ENCODE data around the gene JAG1. TPM values are rescaled to one million over a fixed set of nuclear protein-coding genes. Genes with fewer than 3 reads are reported as not detected.

JAG1 gene
- polyA plus RNA-seq, 2 of the 4 experiments (the other 2 are of a cell fraction), result 80.9 to 90.0 TPM

DNA sequence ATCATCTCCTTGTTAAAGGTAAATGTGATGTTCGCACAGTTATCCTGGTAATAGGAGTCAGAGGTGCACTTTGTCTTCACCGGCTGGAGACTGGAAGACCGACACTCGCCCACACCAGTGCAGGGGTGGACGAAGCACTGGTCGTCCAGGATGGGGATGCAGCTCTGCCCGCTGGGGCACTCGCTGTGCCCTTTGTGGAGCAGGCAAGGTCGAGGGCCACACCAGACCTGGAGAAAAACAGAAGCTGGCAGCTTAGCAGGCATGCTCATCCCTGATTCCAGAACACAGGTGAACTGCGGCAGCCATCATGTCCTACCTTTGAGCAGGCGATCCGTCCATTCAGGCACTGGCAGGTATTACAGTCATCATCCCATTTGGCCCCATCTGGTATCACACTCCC lies 32.3 kb downstream of the JAG1 start (continued):
- no peak for TF ChIP-seq RAD21 (conservative IDR thresholded peaks at IDR 0.05 in 1 of 2, IDR thresholded peaks at IDR 0.05 in 1 of 2)
- TF ChIP-seq, protein P1, sequence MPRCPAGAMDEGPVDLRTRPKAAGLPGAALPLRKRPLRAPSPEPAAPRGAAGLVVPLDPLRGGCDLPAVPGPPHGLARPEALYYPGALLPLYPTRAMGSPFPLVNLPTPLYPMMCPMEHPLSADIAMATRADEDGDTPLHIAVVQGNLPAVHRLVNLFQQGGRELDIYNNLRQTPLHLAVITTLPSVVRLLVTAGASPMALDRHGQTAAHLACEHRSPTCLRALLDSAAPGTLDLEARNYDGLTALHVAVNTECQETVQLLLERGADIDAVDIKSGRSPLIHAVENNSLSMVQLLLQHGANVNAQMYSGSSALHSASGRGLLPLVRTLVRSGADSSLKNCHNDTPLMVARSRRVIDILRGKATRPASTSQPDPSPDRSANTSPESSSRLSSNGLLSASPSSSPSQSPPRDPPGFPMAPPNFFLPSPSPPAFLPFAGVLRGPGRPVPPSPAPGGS (IDR thresholded peaks at IDR 0.05), result no peak
- TF ChIP-seq, protein P2, sequence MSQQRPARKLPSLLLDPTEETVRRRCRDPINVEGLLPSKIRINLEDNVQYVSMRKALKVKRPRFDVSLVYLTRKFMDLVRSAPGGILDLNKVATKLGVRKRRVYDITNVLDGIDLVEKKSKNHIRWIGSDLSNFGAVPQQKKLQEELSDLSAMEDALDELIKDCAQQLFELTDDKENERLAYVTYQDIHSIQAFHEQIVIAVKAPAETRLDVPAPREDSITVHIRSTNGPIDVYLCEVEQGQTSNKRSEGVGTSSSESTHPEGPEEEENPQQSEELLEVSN (IDR thresholded peaks at IDR 0.05; ENCODE audit: borderline replicate concordance, low read depth), result no peak
- no peak for TF ChIP-seq MYC (IDR thresholded peaks at IDR 0.05; ENCODE audit: borderline replicate concordance, low read length)

DNA sequence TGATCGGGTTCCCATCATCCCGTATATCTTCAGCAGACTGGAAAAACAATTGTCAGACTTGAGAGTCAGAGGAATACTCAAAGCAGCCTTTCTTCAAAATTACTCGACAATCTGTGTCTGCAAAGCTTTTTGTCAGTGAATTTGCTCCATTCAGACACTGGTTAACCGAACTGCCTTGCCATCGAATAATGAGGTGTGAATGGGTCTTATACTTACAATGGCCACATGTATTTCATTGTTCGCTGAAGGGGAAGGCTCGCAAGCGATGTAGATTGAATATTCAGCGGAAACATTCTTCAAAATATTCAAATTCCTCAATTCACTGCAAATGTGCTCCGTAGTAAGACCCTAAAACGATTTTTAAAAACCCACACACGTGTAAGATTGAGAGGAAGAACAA lies 32.9 kb downstream of the JAG1 start:
- no peak overlapping the region for H3K4me3 ChIP-seq
- DNase-seq (ENCODE audit: low read depth in 1 of 2, low spot score in 1 of 2) (no peak), ATAC-seq (no peak), FAIRE-seq (no peak)
- no peak overlapping the region for H3K27ac ChIP-seq
- 91% methylated on average over 12 of the region's 12 CpGs for WGBS (ENCODE audit: missing lambda C conversion rate)
- peaks cover 47% of the 10 kb centered on the region for H3K4me1 ChIP-seq
- H3K4me2 ChIP-seq, result no peak overlapping the region
- ChIA-PET CTCF (interaction anchor here (1.0 to 3.7 kb wide), 8 partner anchors 9 to 1233 kb away, joined by 3 to 19 read pairs (median 8); no protein-coding TSS in a partner anchor), POLR2A (interaction anchor here (0.6 to 0.9 kb wide), 2 partner anchors 18 to 34 kb away, joined by 3 to 8 read pairs; no protein-coding TSS in a partner anchor)
- TF ChIP-seq, protein P1 (IDR thresholded peaks at IDR 0.05), result no peak
- TF ChIP-seq HOXB13 (CRISPR knock-in tag; IDR thresholded peaks at IDR 0.05; ENCODE audit: low read depth) (no peak), FOSB (CRISPR knock-in tag; IDR thresholded peaks at IDR 0.05) (no peak), POLR2AphosphoS2 (conservative IDR thresholded peaks at IDR 0.05; ENCODE audit: low read length) (no peak), EHF (CRISPR knock-in tag; IDR thresholded peaks at IDR 0.05) (no peak), CHD4 (IDR thresholded peaks at IDR 0.05; ENCODE audit: borderline replicate concordance) (no peak), KDM5A (IDR thresholded peaks at IDR 0.05) (no peak), NR3C1 (IDR thresholded peaks at IDR 0.05) (no peak), RARB (CRISPR knock-in tag; IDR thresholded peaks at IDR 0.05) (no peak), RAD21 (conservative IDR thresholded peaks at IDR 0.05 in 1 of 2, IDR thresholded peaks at IDR 0.05 in 1 of 2) (no peak), HEYL (CRISPR knock-in tag; IDR thresholded peaks at IDR 0.05) (no peak)
- TF ChIP-seq, protein P3, sequence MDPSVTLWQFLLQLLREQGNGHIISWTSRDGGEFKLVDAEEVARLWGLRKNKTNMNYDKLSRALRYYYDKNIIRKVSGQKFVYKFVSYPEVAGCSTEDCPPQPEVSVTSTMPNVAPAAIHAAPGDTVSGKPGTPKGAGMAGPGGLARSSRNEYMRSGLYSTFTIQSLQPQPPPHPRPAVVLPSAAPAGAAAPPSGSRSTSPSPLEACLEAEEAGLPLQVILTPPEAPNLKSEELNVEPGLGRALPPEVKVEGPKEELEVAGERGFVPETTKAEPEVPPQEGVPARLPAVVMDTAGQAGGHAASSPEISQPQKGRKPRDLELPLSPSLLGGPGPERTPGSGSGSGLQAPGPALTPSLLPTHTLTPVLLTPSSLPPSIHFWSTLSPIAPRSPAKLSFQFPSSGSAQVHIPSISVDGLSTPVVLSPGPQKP (IDR thresholded peaks at IDR 0.05; ENCODE audit: low read depth, low read length), result no peak
- TF ChIP-seq, protein P4, sequence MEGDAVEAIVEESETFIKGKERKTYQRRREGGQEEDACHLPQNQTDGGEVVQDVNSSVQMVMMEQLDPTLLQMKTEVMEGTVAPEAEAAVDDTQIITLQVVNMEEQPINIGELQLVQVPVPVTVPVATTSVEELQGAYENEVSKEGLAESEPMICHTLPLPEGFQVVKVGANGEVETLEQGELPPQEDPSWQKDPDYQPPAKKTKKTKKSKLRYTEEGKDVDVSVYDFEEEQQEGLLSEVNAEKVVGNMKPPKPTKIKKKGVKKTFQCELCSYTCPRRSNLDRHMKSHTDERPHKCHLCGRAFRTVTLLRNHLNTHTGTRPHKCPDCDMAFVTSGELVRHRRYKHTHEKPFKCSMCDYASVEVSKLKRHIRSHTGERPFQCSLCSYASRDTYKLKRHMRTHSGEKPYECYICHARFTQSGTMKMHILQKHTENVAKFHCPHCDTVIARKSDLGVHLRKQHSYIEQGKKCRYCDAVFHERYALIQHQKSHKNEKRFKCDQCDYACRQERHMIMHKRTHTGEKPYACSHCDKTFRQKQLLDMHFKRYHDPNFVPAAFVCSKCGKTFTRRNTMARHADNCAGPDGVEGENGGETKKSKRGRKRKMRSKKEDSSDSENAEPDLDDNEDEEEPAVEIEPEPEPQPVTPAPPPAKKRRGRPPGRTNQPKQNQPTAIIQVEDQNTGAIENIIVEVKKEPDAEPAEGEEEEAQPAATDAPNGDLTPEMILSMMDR (IDR thresholded peaks at IDR 0.05), result no peak
- TF ChIP-seq, protein P5, sequence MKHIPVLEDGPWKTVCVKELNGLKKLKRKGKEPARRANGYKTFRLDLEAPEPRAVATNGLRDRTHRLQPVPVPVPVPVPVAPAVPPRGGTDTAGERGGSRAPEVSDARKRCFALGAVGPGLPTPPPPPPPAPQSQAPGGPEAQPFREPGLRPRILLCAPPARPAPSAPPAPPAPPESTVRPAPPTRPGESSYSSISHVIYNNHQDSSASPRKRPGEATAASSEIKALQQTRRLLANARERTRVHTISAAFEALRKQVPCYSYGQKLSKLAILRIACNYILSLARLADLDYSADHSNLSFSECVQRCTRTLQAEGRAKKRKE (CRISPR knock-in tag; IDR thresholded peaks at IDR 0.05; ENCODE audit: low read depth), result no peak
- TF ChIP-seq, protein P2 (IDR thresholded peaks at IDR 0.05; ENCODE audit: borderline replicate concordance, low read depth), result no peak
- H3K9me3 ChIP-seq, result no peaks in the 10 kb centered on the region
